Measurements from ENCODE around the gene SDC3. TPM values are rescaled to one million over a fixed set of nuclear protein-coding genes. Genes with fewer than 3 reads are reported as not detected.

Gene SDC3
- total RNA-seq, 1 experiment from 2014 or later = 10.0 TPM

DNA sequence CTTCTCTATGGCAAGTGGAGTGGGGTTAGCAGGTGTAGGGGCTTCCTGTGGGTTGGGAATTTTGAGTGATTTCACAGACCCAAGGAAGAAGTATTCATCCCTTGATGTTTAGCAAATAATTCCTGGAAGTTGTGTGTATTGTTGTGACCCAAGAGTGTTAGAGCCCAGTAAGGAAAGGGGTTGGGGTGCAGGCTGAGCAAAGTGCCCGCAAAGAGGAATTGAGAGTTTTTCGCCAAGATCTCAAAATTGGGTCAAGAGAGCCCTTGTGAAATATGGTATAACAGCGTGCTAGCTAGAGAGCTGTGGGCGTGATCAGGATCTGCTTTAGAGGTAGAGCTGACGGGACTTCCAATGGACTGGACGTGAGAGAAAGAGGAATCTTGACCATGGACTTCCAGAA is 78.0 kb downstream of the SDC3 start:
- Histone ChIP-seq H3K27ac (ENCODE audit: low read length) (no peak overlapping the region), H2AFZ (ENCODE audit: low read length) (no peak overlapping the region), H3K4me2 (ENCODE audit: low read length) (no peak overlapping the region), H3K9me2 (replicated peaks; ENCODE audit: low read length) (no peaks in the 10 kb centered on the region), H3K9ac (ENCODE audit: low read length) (no peak overlapping the region), H3K9me3 (ENCODE audit: low read length) (no peaks in the 10 kb centered on the region), H3K4me3 (ENCODE audit: low read length) (no peak overlapping the region), H3K27me3 (ENCODE audit: low read length) (peaks cover 7% of the 10 kb centered on the region; the same call in 1 of the 2 replicates), H3K36me3 (ENCODE audit: low read depth, low read length) (no peaks in the 10 kb centered on the region), H3F3A (ENCODE audit: low read length, unreplicated experiment) (no peaks in the 10 kb centered on the region), H3K79me2 (ENCODE audit: low read length) (no peaks in the 10 kb centered on the region), H3K4me1 (ENCODE audit: insufficient read depth, low read length) (no peaks in the 10 kb centered on the region), H4K20me1 (ENCODE audit: low read length) (no peaks in the 10 kb centered on the region)
- CTCF ChIA-PET = no interaction called here
- no peak for DNase-seq
- BruUV-seq (replicated peaks) = no TSS peak
- no peak for ATAC-seq
- intact Hi-C loops (cut with micrococcal nuclease) = no loop called here
- no peak for TF ChIP-seq EZH2phosphoT487 (IDR thresholded peaks at IDR 0.05; ENCODE audit: borderline replicate concordance, low read length)
- TF ChIP-seq, protein P1, sequence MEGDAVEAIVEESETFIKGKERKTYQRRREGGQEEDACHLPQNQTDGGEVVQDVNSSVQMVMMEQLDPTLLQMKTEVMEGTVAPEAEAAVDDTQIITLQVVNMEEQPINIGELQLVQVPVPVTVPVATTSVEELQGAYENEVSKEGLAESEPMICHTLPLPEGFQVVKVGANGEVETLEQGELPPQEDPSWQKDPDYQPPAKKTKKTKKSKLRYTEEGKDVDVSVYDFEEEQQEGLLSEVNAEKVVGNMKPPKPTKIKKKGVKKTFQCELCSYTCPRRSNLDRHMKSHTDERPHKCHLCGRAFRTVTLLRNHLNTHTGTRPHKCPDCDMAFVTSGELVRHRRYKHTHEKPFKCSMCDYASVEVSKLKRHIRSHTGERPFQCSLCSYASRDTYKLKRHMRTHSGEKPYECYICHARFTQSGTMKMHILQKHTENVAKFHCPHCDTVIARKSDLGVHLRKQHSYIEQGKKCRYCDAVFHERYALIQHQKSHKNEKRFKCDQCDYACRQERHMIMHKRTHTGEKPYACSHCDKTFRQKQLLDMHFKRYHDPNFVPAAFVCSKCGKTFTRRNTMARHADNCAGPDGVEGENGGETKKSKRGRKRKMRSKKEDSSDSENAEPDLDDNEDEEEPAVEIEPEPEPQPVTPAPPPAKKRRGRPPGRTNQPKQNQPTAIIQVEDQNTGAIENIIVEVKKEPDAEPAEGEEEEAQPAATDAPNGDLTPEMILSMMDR (conservative IDR thresholded peaks at IDR 0.05; ENCODE audit: low read depth, low read length) = no peak
- TF ChIP-seq EZH2 (IDR thresholded peaks at IDR 0.05; ENCODE audit: low read length, unreplicated experiment) = no peak
- POLR2A ChIA-PET (ENCODE audit: unreplicated experiment) = no interaction called here

DNA sequence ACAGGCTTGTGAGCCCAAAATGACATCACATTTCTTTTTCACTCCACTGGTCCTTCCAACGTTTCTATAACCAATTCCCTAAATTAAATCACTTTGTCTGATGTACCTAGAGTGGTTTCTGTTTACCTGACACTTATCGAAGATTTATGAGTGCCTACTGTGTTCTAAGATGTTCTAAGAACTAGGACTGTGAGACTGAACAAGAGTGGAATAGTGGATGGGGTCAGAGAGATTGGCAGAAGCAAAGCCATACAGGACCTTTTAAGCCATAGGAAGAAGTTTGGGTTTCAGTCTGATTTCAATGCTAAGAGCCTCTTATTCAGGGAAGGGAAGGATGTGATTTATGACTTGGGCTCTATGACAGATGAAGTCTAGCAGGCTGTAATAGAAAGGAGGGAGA is 78.7 kb downstream of the SDC3 start:
- Histone ChIP-seq H3K27ac (ENCODE audit: low read length) (no peak overlapping the region), H2AFZ (ENCODE audit: low read length) (no peak overlapping the region), H3K27me3 (ENCODE audit: low read length) (peaks cover 7% of the 10 kb centered on the region; the same call in 1 of the 2 replicates), H3K9ac (ENCODE audit: low read length) (no peak overlapping the region), H3K79me2 (ENCODE audit: low read length) (no peaks in the 10 kb centered on the region), H3K4me2 (ENCODE audit: low read length) (no peak overlapping the region), H3K36me3 (ENCODE audit: low read depth, low read length) (no peaks in the 10 kb centered on the region), H3K9me2 (replicated peaks; ENCODE audit: low read length) (no peaks in the 10 kb centered on the region), H3F3A (ENCODE audit: low read length, unreplicated experiment) (no peaks in the 10 kb centered on the region), H3K4me1 (ENCODE audit: insufficient read depth, low read length) (no peaks in the 10 kb centered on the region), H4K20me1 (ENCODE audit: low read length) (no peaks in the 10 kb centered on the region), H3K9me3 (ENCODE audit: low read length) (no peaks in the 10 kb centered on the region), H3K4me3 (ENCODE audit: low read length) (no peak overlapping the region)
- DNase-seq (no peak), ATAC-seq (no peak)
- TF ChIP-seq, protein P1 (conservative IDR thresholded peaks at IDR 0.05; ENCODE audit: low read depth, low read length) = no peak
- TF ChIP-seq EZH2phosphoT487 (IDR thresholded peaks at IDR 0.05; ENCODE audit: borderline replicate concordance, low read length) = no peak
- no peak for TF ChIP-seq EZH2 (IDR thresholded peaks at IDR 0.05; ENCODE audit: low read length, unreplicated experiment)
- ChIA-PET CTCF (no interaction called here), POLR2A (ENCODE audit: unreplicated experiment) (no interaction called here)
- BruUV-seq (replicated peaks) = no TSS peak
- intact Hi-C loops (cut with micrococcal nuclease) = no loop called here

DNA sequence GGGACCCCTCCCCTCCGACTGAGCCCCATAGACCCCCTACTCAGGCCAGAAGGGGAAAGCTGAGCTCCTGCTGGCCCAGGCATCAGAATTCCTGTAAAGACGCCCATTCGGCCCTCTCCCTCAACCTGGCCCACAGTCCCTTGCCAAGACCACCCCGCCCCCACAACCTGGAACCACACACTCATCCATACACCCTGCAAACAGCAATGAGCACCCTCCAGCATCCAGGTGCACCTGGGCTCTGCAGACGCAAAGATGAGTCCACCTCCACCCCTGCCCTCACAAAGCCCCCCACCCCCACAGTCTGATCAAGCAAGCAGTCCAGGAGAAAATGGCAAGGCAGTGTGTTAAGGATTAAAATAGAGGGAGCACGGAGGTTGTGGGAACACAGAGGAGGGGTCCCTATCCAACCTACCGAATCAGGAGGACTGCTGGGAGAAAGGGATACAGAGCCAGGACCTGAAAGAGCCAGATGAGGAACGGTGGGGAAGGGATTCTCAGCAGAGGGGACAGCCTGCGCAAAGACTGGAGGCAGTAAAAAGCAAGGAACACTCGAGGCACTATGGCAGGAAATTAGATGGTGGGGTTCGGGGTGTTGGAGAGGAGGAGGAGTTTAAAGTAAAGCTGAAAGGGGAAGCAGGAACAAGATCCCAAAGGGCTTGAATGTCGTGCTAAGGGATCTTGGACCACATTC is 83.7 kb downstream of the SDC3 start:
- POLR2A ChIA-PET (ENCODE audit: unreplicated experiment) = no interaction called here
- TF ChIP-seq EZH2phosphoT487 (IDR thresholded peaks at IDR 0.05; ENCODE audit: borderline replicate concordance, low read length) (no peak), EZH2 (IDR thresholded peaks at IDR 0.05; ENCODE audit: low read length, unreplicated experiment) (no peak)
- TF ChIP-seq, protein P1 (conservative IDR thresholded peaks at IDR 0.05; ENCODE audit: low read depth, low read length) = no peak

More for the DNA sequence above, 83.7 kb downstream of the SDC3 start:
- Histone ChIP-seq H3K9me3 (ENCODE audit: low read length) (no peaks in the 10 kb centered on the region), H4K20me1 (ENCODE audit: low read length) (no peaks in the 10 kb centered on the region), H3F3A (ENCODE audit: low read length, unreplicated experiment) (no peaks in the 10 kb centered on the region), H3K27ac (ENCODE audit: low read length) (no peak overlapping the region), H3K4me1 (ENCODE audit: insufficient read depth, low read length) (peaks cover 10% of the 10 kb centered on the region), H3K4me3 (ENCODE audit: low read length) (no peak overlapping the region; the same call in 1 of the 2 replicates), H2AFZ (ENCODE audit: low read length) (no peak overlapping the region), H3K9me2 (replicated peaks; ENCODE audit: low read length) (no peaks in the 10 kb centered on the region), H3K27me3 (ENCODE audit: low read length) (no peaks in the 10 kb centered on the region), H3K9ac (ENCODE audit: low read length) (no peak overlapping the region), H3K4me2 (ENCODE audit: low read length) (peak overlapping the region; percentile 86; the same call in 1 of the 2 replicates), H3K36me3 (ENCODE audit: low read depth, low read length) (no peaks in the 10 kb centered on the region), H3K79me2 (ENCODE audit: low read length) (no peaks in the 10 kb centered on the region)
- CTCF ChIA-PET = no interaction called here
- DNase-seq (no peak), ATAC-seq (no peak)
- intact Hi-C loops (cut with micrococcal nuclease) = no loop called here
- no TSS peak for BruUV-seq (replicated peaks)
